HepG2 (cell line): ENCODE results near the gene FHIP2A. TPM values are rescaled to one million over a fixed set of nuclear protein-coding genes. Genes with fewer than 3 reads are reported as not detected.

Source experiments
- ATAC-seq: fragments of 200-7000 bp; cut with Tn5 transposase; 3 replicates; pipeline ENCODE4 v1.9.1; 2020; ENCODE audit warnings: mild to moderate bottlenecking, moderate library complexity
- BruUV-seq: library from RNA; stranded (reverse); fragments of 400-500 nt; replicated peaks from 2 replicates; lab custom pipeline; 2021; lab: Mats Ljungman, UMichigan
- CTCF ChIA-PET: fragments of 300-600 bp; formaldehyde crosslinking; extraction: SDS; loops from one replicate; lab custom pipeline; 2021; ENCODE audit warnings: low total read pairs, inconsistent platforms, low intra/inter-chr PET ratio; lab: Yijun Ruan, JAX
- POLR2A ChIA-PET: fragments of 350-600 bp; sonication (Branson Sonifier 250); formaldehyde crosslinking; loops from one replicate; lab custom pipeline; 2020; ENCODE audit warnings: antibody characterized with exemption, inconsistent platforms; lab: Yijun Ruan, JAX
- DNase-seq: peaks from one replicate; pipeline ENCODE4 v3.0.0-alpha.2; 2015; ENCODE audit warnings: low spot score
- FAIRE-seq: peaks from 3 replicates; lab custom pipeline; 2011; peaks lifted over from hg19 to GRCh38; lab: Jason Lieb, UNC
- H2AFZ ChIP-seq: one replicate; pipeline ENCODE4 v1.6.1; 2011; ENCODE audit warnings: low read length, inconsistent platforms
- H3K27ac ChIP-seq: fragments of 300-600 bp; 3 replicates; pipeline ENCODE4 v1.8.0; 2011; ENCODE audit warnings: mixed run types, mild to moderate bottlenecking, mixed read lengths, low read length, inconsistent platforms; ENCODE audit not compliant: insufficient read depth; ENCODE audit errors: extremely low read length
- H3K27me3 ChIP-seq, 2 experiments: fragments of 200-600 bp in 1 of 2; 2 replicates in 1 of 2; 3 replicates in 1 of 2; pipeline versions ENCODE4 v1.6.0 to v1.8.0; 2011; ENCODE audit warnings: low read length in 2 of 2, mild to moderate bottlenecking in 2 of 2, moderate library complexity in 2 of 2, inconsistent platforms in 1 of 2; ENCODE audit not compliant: insufficient read depth in 2 of 2, control insufficient read depth in 1 of 2
- H3K36me3 ChIP-seq, 2 experiments: fragments of 200-600 bp in 1 of 2; replicated peaks in 1 of 2; 2 replicates in 1 of 2; 3 replicates in 1 of 2; pipeline versions ENCODE4 v1.5.1 to v1.8.0; 2011; ENCODE audit warnings: low read length in 2 of 2, inconsistent platforms in 1 of 2; ENCODE audit not compliant: insufficient read depth in 2 of 2, control insufficient read depth in 1 of 2
- H3K4me1 ChIP-seq: 2 replicates; pipeline ENCODE4 v1.5.1; 2012; ENCODE audit warnings: low read length, inconsistent platforms; ENCODE audit not compliant: insufficient read depth
- H3K4me2 ChIP-seq: 2 replicates; pipeline ENCODE4 v1.6.0; 2011; ENCODE audit warnings: low read depth, low read length, inconsistent platforms
- H3K4me3 ChIP-seq, 3 experiments: fragments of 200-600 bp in 1 of 3; sonication (generic), shearing (Covaris generic) in 1 of 3; replicated peaks in 1 of 3; 2 replicates each; pipeline ENCODE4 v1.5.1; 2011 to 2016; ENCODE audit warnings: low read length in 3 of 3, inconsistent platforms in 2 of 3, low read depth in 2 of 3, mild to moderate bottlenecking in 2 of 3, control low read depth in 1 of 3, mixed read lengths in 1 of 3; ENCODE audit not compliant: insufficient read depth in 1 of 3
- H3K79me2 ChIP-seq: one replicate; pipeline ENCODE4 v1.6.1; 2011; ENCODE audit warnings: low read length, inconsistent platforms; ENCODE audit not compliant: insufficient read depth
- H3K9ac ChIP-seq: 2 replicates; pipeline ENCODE4 v1.6.0; 2011; ENCODE audit warnings: mild to moderate bottlenecking, low read depth, low read length, inconsistent platforms; ENCODE audit not compliant: insufficient read depth
- H3K9me3 ChIP-seq: 2 replicates; pipeline ENCODE4 v1.5.1; 2012; ENCODE audit warnings: mild to moderate bottlenecking, low read length
- H4K20me1 ChIP-seq: 2 replicates; pipeline ENCODE4 v1.6.0; 2011; ENCODE audit warnings: inconsistent platforms, mild to moderate bottlenecking, low read length, moderate library complexity; ENCODE audit not compliant: insufficient read depth
- ETV5 ChIP-seq: IDR thresholded peaks from 2 replicates; pipeline ENCODE4 v1.6.1; 2018; ENCODE audit warnings: missing biosample characterization, missing genetic modification reagents, inconsistent platforms, borderline replicate concordance
- HMGA1 ChIP-seq: sonication (generic); formaldehyde crosslinking; conservative IDR thresholded peaks from 2 replicates; pipeline ENCODE4 v1.4.0; 2020; ENCODE audit warnings: missing genetic modification reagents
- JDP2 ChIP-seq: sonication (generic); formaldehyde crosslinking; IDR thresholded peaks from 2 replicates; pipeline ENCODE4 v1.8.1; 2022; ENCODE audit warnings: missing genetic modification reagents, borderline replicate concordance
- KDM5A ChIP-seq: fragments of 200-600 bp; sonication (generic); IDR thresholded peaks from 2 replicates; pipeline ENCODE4 v1.7.0; 2018; ENCODE audit warnings: antibody characterized with exemption, mild to moderate bottlenecking, low read length, borderline replicate concordance
- KLF16 ChIP-seq, 2 experiments: sonication (generic) in 1 of 2; formaldehyde crosslinking in 1 of 2; IDR thresholded peaks; 2 replicates each; pipeline versions ENCODE4 v1.6.1 to v1.8.0; 2016 to 2023; ENCODE audit warnings: missing genetic modification reagents in 2 of 2, missing compliant biosample characterization in 1 of 2
- MAZ ChIP-seq, 2 experiments: sonication (generic) in 1 of 2; formaldehyde crosslinking in 1 of 2; IDR thresholded peaks; 2 replicates each; pipeline versions ENCODE4 v1.5.0 to v1.6.1; 2012 to 2020; ENCODE audit warnings: low read depth in 2 of 2, mild to moderate bottlenecking in 2 of 2, borderline replicate concordance in 1 of 2, improper control_type of control experiment in 1 of 2, low read length in 1 of 2, missing genetic modification reagents in 1 of 2, moderate library complexity in 1 of 2
- NFKBIZ ChIP-seq: IDR thresholded peaks from 2 replicates; pipeline ENCODE4 v1.6.1; 2018; ENCODE audit warnings: missing genetic modification reagents, missing compliant biosample characterization
- RBAK ChIP-seq: sonication (generic); formaldehyde crosslinking; IDR thresholded peaks from 2 replicates; pipeline ENCODE4 v1.5.1; 2020; ENCODE audit warnings: mild to moderate bottlenecking, missing genetic modification reagents
- ZMYM4 ChIP-seq: sonication (generic); formaldehyde crosslinking; IDR thresholded peaks from 2 replicates; pipeline ENCODE4 v1.8.1; 2023; ENCODE audit warnings: mild to moderate bottlenecking, missing genetic modification reagents
- ZNF530 ChIP-seq: sonication (generic); formaldehyde crosslinking; IDR thresholded peaks from 2 replicates; pipeline ENCODE4 v1.5.0; 2020; ENCODE audit warnings: low read depth, mild to moderate bottlenecking, missing genetic modification reagents
- ZNF670 ChIP-seq: sonication (generic); formaldehyde crosslinking; IDR thresholded peaks from 2 replicates; pipeline ENCODE4 v1.8.0; 2022; ENCODE audit warnings: mild to moderate bottlenecking, missing genetic modification reagents, borderline replicate concordance
- WGBS: methylation state at CpG from one replicate; pipeline ENCODE4 v1.1.6; 2017; ENCODE audit warnings: low lambda C conversion rate; 5-methylcytosine and 5-hydroxymethylcytosine counted together
- in situ Hi-C: cut with HindIII; loops from 2 replicates; pipeline ENCODE4 v1.10.0; 2017; ENCODE audit warnings: low pct_unique_long_range_greater_than_20kb; ENCODE audit not compliant: extremely low pct_ligation_motif_present
- intact Hi-C: fragments of 100-400 bp; cut with micrococcal nuclease; formaldehyde crosslinking; loops from one replicate; pipeline ENCODE4 v1.10.0; 2022; ENCODE audit not compliant: unreplicated experiment
- polyA plus RNA-seq, 8 experiments: library from polyadenylated mRNA; depleted of rRNA in 3 of 8; stranded (reverse) in 7 of 8; unstranded in 1 of 8; fragments of >200 nt; fragmentation: Illumina TruSeq in 4 of 8; extraction: Trizol in 4 of 8; gene quantifications; 2 replicates each; pipeline versions ENCODE4 v1.2.1 to v1.2.3, GENCODE V29; 2011 to 2016; ENCODE audit warnings: low read depth in 4 of 8, missing spikeins in 1 of 8, mixed read lengths in 1 of 8; ENCODE audit not compliant: insufficient read depth in 1 of 8
- total RNA-seq, 5 experiments: library from RNA; depleted of rRNA; stranded (reverse); fragments of >200 nt; fragmentation: Illumina TruSeq; extraction: Trizol; gene quantifications; 2 replicates each; pipeline ENCODE4 v1.2.3, GENCODE V29; 2016; ENCODE audit warnings: low read depth in 1 of 5
- TF ChIP-seq, protein P1 (sequence below): IDR thresholded peaks from 2 replicates; pipeline ENCODE4 v1.6.1; 2016

Gene FHIP2A
- total and polyA plus RNA-seq, 2 of the 13 experiments (the other 11 are each of a cell fraction or from before 2014, with no cell fraction given): 6.5 to 8.3 TPM

DNA sequence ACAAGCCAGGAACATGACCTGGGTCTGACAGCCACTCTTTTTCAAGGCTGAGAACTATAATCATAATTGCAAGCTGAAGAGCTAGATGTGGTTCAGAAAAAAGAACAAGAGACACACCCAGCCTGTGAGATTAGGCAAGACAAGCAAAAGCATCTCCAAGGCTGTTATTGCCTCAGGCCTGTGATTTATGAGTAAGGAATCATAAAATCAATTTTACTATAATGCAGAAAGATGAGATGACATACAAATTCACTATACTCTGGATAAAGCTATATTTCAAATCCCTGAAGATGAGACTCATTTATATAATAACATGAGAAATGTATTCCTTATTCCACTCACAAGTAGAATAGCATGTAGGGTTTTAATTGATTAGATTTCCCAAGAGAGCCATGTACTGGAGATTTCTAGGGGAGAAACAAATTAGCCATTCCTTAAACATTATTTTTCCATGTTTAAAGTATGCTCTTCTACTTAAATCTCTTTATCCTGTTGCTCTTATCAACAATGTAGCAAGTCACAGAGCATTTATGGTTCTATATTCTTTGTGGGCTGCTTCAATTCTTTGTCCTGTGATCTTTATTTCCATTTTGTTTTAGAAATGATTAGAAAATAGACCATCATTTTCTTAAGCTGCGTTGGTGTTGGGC is 47.4 kb downstream of the FHIP2A start (continued):
- TF ChIP-seq ETV5 (CRISPR knock-in tag) (no peak), JDP2 (CRISPR knock-in tag) (no peak)

GRCh38 chr10:114869520-114869892 is 47.9 kb downstream of the FHIP2A start:
- Histone ChIP-seq H3K4me3 (no peak overlapping the region), H3K4me2 (no peak overlapping the region), H3K9me3 (no peaks in the 10 kb centered on the region), H3K36me3 (no peaks in the 10 kb centered on the region), H3K9ac (no peak overlapping the region), H4K20me1 (no peaks in the 10 kb centered on the region), H3K27ac (no peak overlapping the region), H3K79me2 (no peaks in the 10 kb centered on the region), H2AFZ (no peak overlapping the region), H3K4me1 (no peaks in the 10 kb centered on the region), H3K27me3 (no peaks in the 10 kb centered on the region)
- 3% methylated on average over 1 of the region's 1 CpG for WGBS
- DNase-seq (no peak), ATAC-seq (no peak), FAIRE-seq (no peak)
- POLR2A ChIA-PET: no interaction called here
- intact Hi-C loops: no loop called here
- no TSS peak for BruUV-seq
- no peak for TF ChIP-seq HMGA1 (CRISPR knock-in tag)
- no peak for TF ChIP-seq ZNF670 (CRISPR knock-in tag)
- no peak for TF ChIP-seq MAZ (IDR thresholded peaks at IDR 0.05; ENCODE audit: borderline replicate concordance, low read depth, low read length)
- TF ChIP-seq MAZ (CRISPR knock-in tag; IDR thresholded peaks at IDR 0.05; ENCODE audit: low read depth): no peak
- no peak for TF ChIP-seq ZMYM4
- no peak for TF ChIP-seq KDM5A
- TF ChIP-seq KLF16 (CRISPR knock-in tag; IDR thresholded peaks at IDR 0.05): no peak
- TF ChIP-seq, protein P1, sequence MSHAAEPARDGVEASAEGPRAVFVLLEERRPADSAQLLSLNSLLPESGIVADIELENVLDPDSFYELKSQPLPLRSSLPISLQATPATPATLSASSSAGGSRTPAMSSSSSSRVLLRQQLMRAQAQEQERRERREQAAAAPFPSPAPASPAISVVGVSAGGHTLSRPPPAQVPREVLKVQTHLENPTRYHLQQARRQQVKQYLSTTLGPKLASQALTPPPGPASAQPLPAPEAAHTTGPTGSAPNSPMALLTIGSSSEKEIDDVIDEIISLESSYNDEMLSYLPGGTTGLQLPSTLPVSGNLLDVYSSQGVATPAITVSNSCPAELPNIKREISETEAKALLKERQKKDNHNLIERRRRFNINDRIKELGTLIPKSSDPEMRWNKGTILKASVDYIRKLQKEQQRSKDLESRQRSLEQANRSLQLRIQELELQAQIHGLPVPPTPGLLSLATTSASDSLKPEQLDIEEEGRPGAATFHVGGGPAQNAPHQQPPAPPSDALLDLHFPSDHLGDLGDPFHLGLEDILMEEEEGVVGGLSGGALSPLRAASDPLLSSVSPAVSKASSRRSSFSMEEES: no peak
- TF ChIP-seq ZNF530 (CRISPR knock-in tag): no peak
- TF ChIP-seq RBAK (CRISPR knock-in tag): no peak
- TF ChIP-seq NFKBIZ (CRISPR knock-in tag): no peak
- in situ Hi-C loops: no loop called here
- CTCF ChIA-PET: no interaction called here
